ENCODE results near the gene S100A5.
A peak's percentile ranks its signal among the peaks of the same experiment; 100 is the strongest.
"Not testable (repeated sequence)": the region's sequence is repeated elsewhere in the genome, so short reads cannot be mapped to it uniquely, and the experiment has no call there.

The S100A5 gene

DNA sequence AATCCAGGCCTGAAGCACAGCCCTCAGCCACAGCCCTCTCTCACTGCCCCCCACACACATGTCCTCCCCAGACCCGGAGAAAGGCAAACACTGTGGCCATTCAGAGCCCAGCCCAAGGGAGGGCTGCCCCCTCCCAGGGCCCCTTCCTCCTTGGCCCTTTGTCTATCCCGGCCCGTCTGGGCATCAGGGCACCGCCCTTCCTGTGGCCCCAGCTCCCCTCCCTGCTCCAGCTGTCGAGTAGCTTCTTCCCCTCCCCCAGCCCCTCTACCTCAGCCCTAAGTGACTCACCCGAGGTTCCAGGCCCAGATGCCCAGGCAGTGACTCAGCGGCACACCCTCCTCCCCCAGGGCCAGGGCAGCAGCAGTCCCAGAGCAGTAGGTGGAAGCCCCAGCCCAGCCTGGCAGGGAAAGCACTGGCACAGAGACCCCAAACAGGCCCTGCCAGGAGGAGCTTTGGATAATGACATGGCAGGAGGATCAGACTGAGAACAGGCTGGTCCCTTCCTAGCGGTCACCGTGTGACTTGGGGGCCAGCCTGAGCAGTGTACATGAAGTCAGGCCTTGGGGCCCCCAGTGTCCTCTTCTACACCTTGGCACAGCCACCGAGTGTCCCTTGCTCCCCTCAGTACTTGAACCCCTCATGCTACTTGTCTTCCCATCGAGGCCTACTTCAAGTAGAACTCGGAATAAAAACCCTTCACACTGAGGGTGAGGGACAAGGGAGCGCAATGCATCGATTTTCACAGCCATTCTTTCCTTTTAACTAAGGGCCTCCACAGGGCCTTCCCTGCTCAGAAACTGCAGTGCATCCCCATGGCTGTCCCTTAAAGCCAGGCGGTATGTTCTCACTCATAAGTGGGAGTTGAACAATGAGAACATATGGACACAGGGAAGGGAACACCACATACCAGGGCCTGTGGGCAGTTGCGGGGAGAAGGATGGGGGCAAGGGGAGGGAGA, 26.0 kb upstream of the S100A5 start:
- peak; percentile 96 for DNase-seq

DNA sequence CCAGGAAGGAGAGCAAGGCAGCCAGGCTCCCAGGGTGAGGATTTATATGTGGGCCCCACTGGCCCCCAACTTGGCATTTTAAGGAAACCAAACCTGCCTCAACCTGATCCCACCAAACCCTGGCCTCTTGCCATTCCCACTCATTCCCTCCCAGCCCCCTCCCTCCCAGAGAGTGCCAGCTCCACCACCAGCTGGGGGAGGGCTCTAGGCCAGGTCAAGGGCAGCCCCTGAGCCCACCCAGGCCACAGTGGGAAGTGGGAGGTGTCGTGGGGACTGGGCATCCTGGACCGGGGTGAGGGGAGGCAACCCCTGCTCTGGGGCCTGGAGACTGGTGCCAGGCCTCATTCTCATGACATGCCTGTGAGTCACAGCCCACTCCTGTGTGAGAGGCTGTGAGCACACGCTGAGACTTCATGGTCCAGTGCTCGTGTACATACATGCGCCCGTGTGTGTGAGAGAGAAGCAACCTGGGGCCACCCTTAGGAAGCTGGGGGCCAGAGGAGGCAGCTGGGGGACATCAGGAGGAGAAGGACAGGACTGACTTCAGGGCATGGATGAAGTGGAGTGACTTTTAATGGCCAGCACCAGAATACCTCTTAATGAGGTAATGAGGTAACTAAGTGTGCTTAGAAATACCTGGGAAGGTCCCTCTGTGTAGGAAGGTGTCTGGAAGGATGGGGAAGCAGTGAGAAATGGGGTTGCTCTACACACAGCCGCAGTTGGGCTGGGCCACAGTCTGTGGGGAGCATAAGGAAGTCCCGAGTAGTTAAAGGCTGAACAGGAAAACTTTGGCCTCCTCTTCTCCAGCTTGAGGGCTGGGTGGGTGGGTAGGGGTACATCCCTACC, 25.0 kb upstream of the S100A5 start, which contains the start of gene S100A2:
Gene S100A2, minus strand, starts transcription at position 316 of the 846 bp plus-strand sequence. CDS start 1,967 bp downstream, outside the sequence.
- DNase-seq, result peak; percentile 78

DNA sequence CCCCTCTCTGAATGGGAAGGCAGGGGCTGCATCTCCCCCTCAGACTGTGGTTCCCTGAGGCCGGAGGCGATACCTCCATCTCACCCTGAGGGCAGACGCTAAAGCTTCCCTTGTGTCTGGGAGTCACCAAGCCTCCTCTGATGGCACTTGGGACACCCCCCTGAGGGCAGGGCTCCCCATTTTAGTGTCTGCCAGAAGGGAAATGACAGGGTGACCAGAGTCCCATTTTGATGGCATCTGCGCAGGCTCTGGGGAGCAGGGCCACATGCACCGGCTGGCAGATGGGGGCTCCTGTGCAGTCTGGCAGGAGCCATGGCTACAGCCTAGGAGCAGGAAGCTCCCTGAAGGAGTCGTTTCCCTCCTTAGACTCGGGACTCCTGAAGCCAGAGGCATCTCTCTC, 23.3 kb upstream of the S100A5 start:
- DNase-seq, result no peak

DNA sequence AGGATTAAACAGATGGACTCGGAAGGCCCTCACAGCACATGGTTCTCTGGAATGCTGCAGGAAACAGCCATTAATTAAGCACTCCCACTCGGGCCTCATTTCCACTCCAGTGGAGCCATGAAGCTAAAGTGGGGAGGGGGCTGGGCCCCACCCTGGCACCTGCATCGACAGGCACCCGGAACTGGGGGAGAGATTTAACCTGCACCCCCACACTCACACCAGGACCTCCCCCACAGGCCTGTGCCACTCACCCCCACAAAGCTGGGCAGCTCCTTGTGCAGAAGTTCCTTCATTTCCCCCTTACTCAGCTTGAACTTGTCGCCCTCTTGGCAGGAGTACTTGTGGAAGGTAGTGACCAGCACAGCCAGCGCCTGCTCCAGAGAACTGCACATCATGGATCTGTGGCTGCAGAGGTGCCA, 22.8 kb upstream of the S100A5 start:
- no peak for DNase-seq

DNA sequence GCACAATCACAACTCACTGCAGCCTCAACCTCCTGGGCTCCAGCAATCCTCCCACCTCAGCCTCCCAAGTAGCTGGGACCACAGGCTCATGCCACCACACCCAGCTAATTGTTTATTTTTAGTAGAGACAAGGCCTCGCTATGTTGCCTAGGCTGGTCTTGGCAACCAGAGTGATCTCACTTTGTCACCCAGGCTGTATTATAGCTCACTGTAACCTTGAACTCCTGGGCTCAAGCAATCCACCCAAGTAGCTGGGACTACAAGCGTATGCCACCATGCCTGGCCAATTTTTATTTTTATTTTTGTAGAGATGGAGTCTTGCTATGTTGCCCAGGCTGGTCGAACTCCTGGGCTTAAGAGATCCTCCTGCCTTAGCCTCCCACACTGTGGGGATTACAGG, 21.3 kb upstream of the S100A5 start:
- DNase-seq, result not testable (repeated sequence)

DNA sequence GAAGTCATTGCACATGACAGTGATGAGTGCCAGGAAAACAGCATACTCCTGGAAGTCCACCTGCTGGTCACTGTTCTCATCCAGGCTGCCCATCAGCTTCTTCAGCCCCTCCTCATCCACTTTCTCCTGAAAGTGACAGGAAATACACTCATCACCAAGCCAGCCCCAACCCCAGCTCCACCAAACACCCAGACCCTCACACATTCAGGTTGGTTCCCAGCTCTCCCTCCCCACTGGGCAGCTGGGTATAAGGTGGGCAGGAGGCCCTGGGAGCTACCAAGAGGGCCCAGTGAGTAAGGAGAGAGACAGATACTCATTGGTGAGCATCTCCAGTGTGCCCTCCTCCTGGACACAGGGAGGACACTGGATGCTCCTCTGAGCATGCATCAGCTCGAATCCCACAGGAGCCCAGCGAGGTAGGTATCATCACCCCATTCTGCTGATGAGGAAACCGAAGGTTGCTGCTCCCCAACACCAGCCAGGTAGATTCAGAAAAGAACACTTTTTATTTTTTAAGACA, 20.8 kb upstream of the S100A5 start:
- DNase-seq, result no peak

DNA sequence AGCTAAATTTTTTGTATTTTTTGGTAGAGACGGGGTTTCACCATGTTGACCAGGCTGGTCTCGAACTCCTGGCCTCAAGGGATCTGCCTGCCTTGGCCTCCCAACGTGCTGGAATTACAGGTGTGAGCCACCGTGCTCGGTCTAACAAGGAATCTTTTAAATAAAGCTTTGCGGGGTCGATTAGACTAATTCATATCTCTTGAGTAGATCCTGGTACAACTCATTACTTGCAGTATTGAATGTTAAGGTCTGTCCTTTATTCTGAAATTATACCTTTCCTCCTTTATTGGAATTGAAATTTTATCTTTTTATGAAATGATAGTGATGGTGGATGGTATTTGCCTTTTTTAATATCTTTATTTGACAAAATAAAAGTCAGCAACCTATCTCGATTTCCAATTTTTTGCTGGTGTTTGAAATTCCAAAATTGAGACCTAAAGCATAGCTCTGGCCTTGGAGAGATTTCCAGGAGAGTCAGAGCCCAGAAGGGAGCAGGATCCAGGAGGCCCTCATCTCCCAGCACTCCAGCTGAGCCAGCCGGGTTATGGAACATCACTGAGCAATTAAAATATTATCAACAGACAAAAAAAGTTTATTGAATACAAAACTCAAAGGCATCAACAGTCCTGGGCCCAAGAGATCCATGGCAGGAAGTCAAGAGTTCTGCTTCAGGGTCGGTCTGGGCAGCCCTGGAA, 20.2 kb upstream of the S100A5 start:
- DNase-seq, result no peak

DNA sequence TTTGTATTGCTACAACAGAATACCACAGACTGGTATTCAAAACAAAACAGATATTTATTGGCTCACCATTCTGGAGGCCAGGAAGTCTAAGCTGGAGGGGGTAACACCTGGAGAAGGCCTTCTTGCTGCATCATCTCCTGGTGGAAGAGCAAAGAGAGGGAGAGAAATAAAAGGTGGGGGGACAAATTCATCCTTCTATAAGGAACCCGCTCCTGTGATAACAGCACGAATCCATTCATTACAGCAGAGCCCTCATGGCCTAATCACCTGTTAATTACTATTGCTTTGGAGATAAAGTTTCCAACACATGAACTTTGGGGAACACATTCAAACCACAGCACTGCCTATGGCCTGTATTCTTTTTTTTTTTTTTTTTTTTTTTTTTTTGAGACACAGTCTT, 19.5 kb upstream of the S100A5 start:
- no peak for DNase-seq

DNA sequence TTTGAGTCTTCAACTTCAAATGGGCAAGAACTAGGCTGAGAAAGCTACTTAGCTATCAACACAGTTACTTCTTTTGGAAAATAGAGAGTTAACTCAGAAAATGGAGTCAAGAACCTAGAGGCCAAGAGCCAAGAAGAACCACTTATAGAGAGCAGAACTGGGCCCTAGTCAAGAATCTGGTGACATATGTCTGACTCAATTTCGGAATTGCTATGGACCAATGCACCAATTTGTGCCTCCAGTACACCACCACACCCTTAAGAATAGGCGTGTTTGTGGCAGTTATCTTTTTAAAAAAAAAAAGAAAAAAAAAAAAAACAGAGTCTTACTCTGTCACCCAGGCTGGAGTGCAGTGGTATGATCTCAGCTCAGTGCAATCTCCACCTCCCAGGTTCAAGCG, 17.1 kb upstream of the S100A5 start:
- no peak for DNase-seq

DNA sequence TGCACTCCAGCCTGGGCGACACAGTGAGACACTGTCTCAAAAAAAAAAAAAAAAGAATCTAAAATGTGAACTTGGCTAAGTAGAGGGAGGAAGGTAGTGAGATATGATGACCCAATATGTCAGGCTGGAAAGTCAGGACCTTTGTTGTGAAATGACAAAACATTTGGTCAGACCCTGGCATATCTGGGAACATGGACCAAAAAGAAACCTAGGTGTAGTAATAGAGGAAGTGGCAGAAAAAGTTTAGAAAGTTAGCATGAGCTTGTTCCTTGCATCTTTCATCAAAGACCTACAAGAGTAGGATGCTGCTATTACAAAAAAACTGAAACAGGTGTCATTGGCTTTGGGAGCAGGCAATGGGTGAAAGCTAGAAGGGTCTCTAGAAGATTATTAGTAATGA, 15.6 kb upstream of the S100A5 start:
- DNase-seq, result no peak

DNA sequence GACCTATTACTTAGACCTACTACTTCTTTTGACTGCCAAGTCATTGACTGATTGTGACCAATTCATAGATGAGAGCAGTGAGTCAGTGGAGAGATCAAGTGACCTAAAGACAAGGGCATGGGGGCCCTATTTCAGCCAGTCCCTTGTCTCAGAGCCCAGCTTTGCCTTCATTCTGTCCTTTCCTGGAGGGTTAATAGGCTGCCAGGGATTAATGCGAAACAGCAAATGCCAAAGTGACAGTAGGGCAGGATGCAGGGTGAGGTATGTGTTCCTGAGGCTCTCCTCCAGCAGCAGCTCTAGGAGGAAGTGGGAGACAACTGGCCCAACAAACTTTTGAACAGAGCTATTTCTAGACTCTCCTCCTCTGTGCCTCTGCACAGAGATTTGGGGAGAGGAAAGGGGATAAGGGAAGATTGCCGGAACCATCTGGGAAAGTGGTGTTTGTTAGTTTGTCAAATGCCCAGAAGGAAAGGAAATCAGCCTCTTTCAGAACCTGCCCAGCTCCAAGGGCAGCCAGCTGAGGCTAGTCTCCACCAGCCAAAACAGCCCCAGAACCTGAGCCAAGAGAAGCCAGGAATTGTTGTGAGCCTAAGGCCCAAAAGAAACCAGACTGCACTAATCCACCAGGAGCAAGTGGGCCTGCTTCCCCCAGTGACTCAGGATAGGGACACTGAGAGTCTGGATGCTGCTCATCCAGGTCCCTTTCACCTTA, 13.3 kb upstream of the S100A5 start:
- DNase-seq, result no peak

DNA sequence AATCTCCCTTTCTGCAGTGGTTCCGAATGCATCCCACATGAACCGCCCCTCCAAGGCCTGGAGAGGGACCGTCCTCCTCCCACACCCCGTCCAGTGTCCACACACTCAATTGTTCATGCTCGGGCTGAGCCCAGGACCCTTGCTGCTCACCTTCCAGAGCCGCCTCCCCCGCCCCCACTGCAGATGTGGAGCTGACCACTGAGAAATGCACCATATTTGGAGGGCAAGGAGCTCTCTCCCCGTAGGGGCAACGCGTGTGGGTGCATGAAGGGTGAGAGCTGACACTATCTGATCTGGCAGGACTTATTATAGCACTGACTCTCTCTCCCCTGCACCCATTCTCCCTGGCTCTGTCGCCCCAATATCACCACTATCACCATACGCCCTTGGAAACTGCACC, 12.4 kb upstream of the S100A5 start:
- no peak for DNase-seq

DNA sequence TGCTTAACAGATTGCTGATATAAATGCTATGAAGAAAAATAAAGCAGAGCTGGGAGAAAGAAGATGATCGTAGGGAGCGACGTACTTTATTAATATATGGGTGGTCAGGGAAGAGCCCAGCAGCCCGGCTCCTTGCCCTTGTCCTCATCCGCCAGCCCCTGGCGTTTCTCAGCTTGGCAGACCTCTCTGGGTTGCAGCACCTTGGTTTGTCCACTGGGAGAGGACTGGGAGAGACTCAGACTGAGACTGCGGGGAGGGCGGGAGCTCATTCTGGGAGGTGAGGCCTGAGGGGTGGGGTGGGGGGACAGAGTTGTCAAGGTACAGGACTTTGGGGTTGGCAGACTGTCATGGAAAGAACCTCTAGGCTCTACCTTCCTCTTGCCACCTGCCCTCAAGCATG, 11.6 kb upstream of the S100A5 start:
- no peak for DNase-seq

DNA sequence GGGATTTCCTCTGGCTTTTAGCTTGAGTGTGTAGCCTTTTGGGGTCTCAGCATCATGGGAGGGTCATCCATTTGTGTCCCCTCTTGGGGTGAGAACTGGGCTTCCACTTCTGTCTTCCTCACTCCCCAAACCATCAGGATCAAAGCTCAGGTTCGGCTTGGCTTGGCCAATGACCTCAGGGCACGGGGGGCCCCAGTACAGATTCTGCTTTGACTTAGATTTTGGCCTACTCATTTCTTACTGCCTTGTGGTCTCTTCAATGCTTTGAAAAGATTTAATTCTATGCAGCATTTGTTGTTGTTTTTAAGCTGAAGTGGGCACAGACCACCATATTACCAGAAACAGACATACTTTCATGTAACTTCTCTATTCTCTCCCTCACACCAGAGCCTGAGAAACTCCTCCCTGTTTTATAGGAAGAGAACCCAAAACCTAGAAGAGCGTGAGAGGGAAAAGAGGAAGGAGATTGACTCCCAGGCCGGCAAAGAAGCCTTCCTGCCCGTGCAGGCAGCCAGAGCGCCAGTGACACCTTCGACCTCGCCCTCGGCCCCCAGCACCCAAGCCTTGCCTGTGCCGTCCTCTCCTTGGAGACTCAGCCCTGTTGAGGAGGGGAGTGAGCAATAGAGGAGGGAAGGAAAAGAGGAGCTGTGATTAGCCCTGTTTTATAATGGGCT, 10.2 kb upstream of the S100A5 start:
- no peak for DNase-seq

DNA sequence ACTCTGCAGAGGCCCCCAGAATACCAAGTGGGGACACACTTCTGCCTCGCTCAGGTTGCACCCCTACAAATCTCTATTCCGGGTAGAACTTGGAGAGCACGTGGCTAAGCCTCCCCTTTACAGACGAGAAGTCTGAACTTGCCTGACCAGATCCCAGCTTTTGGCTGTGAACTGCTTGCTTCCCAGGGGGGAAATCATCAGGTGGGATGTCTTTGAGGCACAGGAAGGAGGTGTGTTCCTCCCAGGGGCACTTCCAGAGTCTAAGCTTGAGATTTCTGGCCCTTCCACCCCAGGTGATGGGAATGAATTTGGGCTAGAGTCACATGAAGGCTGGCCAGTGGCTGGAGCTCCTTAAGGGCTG, 9.6 kb upstream of the S100A5 start:
- DNase-seq, result no peak

DNA sequence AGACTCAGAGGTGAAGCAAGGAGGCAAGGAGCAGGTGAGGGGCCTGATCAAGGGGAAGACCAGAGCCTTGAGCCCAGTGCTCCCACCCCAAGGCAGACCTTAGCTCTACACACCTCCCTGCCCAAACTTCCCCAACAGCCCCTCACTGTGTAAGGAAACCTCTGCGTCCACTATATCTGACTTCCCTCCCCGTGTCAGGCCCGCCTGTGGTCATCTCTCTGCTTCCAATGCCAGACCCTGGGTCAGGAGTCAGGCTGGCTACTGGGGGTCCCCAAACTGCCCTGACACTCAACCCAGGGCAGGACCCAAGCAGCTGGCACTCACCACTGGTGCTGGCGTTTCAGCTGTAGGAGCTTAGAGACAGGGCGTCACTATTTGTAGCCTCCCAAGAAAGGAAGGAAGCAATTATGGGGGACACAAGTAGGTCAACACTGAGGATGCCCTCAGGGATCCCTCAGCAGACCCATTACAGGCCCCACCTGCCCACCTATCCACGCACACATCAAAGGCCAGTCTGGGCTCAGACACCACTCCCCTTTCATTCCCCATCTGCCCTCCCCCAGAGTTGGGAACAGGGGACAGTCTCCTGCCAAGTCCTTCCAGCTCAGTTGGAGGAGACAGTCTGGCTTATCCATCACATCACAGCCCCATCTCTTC, 9.1 kb upstream of the S100A5 start:
- no peak for DNase-seq

DNA sequence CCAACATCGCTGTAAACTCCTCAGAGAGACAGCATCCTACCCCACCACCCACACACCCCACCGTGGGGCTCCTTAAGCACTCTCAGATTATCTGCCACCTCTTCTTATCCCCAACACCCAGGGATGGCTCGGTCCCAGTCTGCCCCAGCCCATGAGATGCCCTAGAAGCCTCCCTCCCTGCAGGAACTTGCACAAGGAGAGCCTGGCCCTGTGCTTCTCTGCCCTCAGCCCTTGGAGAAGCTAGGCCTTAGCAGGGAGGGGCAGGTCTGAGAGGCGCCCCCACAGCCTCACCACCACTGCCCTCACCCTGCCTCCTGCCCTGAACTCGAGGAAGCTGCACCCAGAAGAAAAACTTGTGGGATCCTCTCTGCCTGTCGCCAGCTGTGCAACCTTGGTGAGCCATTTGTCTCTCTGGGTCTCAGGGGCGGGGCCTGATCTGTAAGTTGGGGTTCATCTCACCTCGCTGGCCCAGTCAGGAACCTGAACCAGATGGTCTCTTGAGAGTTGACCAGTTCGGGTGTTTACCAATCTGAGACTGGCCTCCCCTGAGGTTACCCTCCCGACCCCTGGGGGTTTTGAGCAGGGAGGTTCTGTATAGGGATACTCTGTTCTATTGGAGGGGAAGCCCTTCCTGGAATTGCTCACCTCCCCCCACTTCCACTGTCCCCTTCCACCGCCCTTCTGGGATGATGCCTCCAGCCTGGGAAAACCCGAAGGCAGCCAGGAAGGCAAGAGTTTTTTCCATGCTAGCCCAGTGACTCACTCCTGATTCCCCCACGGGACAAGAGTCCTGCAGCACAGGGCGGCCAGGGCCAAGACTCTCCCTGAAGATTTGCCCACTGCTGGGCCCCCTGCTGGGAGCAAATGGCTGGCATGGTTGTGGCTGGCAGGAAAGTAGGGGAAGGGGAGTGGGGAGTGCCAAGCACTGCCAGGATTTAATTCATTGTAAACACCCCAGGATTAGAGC, 8.3 kb upstream of the S100A5 start, which contains the start of gene S100A3:
Gene S100A3, minus strand, starts transcription at position 537 of the 967 bp plus-strand sequence. CDS start 773 bp downstream, outside the sequence.
- no peak for DNase-seq

DNA sequence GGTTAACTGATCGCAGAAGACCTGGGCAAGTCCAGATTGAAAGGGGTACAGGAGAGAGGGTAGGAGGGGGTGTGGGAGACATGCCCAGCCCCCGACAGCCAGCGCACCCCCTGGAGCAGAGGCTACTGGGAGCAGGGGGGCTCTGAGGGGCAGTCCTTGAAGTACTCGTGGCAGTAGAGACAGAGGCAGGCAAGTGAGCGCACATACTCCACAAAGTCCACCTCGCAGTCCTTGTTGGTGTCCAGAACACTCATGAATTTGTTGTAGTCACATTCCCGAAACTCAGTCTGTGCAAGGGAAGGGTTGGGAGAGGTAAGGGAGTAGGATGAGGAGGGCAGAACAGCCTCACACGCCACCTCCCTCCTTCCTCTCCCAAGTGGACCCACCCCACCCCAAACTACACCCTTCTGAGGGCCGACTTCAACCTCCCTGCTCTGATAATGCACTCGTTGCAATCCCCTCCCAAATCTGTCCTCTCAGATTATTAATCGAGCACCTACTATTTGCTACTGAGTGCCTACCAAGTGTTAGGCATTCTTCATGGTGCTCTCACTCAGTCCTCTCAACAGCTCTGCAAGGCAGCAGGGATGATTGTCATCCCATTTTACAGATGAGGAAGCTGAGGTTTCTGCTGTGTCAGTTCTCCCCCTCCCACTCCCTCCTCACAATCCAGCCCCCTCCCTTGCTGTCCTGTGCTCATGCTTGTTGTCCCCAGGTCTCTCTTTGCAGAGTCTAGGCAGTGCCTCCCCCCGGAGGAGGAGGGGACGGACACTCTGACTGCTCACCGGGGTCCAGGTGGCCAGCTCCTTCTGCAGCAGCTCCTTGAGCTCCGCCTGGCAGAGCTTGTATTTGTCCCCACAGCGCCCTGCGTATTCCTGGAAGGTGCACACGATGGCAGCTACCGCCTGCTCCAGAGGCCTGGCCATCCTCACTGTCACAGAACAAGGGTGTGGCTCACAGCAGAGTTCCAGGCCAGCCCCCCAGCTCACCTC, 7.1 kb upstream of the S100A5 start:
- DNase-seq, result no peak
